RCC 7860 (cell line): ENCODE data around the gene MEFV.
"Not testable (repeated sequence)": the region's sequence is repeated elsewhere in the genome, so short reads cannot be mapped to it uniquely, and the experiment has no call there.

Experiments
- DNase-seq: peaks from one replicate; pipeline ENCODE4 v3.0.0-alpha.2; 2015; ENCODE audit warnings: low spot score
- FAIRE-seq: peaks from 2 replicates; lab custom pipeline; 2012; peaks lifted over from hg19 to GRCh38; lab: Jason Lieb, UNC

MEFV gene

GRCh38 chr16:3270718-3271117, 14.3 kb upstream of the MEFV start:
- DNase-seq, result not testable (repeated sequence)

GRCh38 chr16:3268294-3268693, 11.9 kb upstream of the MEFV start:
- no peak for FAIRE-seq
- DNase-seq, result no peak

More at GRCh38 chr16:3270718-3271117, 14.3 kb upstream of the MEFV start:
- FAIRE-seq, result not testable (repeated sequence)

- DNase-seq, result peak; percentile 25
- no peak for FAIRE-seq
Observed at GRCh38 chr16:3266873-3267537, 10.6 kb upstream of the MEFV start.

DNA sequence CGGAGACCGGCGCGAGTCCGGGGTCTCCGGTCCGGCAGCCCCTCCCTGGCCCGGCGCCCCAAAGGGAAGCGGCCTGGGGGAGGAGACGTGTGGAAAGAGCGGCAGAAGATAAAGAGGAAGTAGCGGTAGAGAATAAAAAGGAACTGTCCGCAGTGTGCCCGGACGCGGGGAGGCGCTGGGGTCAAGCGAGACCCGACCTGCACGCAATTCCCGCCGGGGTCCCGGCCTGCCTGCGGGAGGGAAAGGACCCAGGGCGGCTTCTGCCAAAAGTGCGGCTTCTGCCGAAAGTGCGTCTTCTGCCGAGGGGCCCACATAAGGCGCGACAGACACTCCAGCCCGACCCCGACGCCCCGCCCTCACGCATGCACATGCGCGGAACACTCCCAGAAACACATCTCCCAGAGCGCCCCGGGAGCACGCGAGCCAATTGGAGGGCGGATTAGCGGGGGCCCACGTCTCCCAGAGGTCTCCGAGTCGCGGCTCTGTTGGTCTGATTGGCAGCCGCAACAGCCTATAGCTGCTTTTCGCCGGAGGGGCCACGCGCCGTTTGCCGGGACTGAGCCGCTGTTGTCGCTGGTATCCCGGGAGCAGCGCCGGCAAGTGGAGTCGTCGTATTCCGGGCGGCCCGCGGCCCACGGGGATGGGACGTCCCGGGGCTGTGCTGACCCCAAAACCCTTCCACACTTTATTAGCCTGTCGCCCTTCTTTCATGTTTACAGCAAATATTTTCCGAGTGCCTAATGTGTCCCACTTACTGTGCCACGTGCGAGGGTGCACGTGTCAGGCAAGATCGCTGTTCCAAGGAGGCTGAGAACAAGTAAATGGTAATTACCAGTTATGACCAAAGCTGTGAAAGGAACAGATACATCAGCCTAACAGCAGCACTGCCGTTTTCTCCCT, 8.0 kb upstream of the MEFV start:
- FAIRE-seq (peak; percentile 78), DNase-seq (peak; percentile 96)

DNA sequence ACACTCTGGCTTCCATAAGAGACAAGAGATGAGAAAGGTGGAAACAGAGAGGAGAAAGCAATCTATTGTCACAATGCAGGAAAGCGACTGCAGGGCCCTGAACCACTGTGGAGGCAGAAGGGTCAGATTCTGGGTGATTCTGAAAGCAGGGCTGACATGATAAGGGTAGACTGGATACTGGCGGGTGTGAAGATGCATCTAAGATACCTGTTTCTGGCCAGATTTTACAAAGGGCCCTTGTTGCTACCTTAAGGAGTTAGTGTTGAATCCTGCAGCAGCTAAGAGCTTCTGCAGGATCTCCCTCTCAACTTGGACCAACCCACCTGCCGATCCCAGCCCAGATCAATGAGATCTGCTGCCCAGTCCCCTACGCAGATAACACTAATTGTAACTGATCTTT, 6.1 kb upstream of the MEFV start:
- DNase-seq, result no peak
- no peak for FAIRE-seq

DNA sequence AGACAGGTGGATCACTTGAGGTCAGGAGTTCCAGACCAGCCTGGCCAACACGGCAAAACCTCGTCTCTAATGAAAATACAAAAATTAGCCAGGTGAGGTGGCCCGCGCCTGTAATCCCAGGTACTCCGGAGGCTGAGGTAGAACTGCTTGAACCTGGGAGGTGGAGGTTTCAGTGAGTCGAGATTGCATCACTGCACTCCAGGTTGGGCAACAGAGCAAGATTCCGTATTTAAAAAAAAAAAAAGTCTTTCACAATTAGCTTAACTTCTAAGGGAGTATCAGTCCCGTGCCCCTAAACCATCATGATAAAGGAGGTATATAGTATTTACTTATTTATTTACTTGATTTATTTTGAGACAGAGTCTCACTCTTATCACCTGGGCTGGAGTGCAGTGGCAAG, 3.4 kb upstream of the MEFV start:
- DNase-seq (no peak), FAIRE-seq (no peak)

GRCh38 chr16:3256866-3257465, 533 bp upstream of the MEFV start:
- peak; percentile 96 for DNase-seq
- peak; percentile 98 for FAIRE-seq

DNA sequence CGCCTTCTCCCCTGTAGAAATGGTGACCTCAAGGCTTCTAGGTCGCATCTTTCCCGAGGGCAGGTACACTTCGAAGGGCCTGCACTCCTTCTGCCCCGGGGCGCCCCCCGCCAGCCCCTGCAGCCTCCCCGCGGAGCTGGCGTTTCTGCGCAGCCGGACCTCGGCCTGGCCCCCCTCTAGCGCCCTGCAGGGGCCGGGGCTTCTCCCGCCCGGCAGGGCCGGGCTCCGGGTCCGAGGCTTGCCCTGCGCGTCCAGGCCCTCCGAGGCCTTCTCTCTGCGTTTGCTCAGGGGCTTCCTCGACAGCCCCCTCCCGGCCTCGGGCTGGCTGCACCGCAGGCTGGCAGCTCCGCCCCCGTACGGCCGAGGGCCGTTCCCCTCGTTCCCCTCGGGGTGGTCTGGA, 2.1 kb downstream of the MEFV start:
- FAIRE-seq (no peak), DNase-seq (no peak)

DNA sequence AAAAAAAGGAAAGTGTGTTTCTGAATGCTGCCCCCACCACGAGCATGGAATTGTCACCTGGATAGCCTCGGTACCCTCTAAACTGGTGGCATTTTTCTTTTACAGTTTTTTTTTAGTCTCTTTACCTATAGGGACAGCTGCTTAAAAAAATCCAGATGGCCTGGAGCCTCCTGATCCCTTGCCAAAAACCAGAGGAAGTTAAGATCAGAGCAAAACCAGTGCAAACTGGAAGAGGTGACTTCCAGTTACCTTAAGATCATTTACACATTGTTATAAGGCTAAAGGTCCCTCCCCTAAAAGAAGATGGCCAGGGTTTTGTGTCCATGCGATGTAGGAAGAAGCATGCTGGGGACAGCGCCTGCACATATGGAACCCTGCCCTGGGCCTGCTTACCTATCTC, 3.5 kb downstream of the MEFV start:
- no peak for FAIRE-seq
- no peak for DNase-seq

DNA sequence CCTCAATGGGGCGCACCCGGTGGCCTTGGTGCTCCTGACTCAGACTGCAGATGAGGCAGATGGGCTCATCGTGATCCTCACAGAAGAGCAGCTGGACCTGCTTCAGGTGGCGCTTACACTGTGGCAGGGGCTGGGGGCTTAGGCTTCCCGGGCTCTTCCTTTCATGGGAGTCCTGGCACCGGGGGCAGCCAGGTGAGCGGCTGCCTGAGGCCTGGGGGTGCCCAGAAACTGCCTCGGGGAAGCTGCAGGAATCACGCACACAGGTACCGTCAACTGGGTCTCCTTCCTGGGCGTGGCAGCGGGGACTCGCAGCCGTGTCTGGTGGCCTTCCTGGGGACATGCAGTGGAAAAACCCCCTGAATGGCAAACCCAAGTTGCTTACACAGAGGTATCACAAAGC, 7.0 kb downstream of the MEFV start:
- DNase-seq, result no peak
- FAIRE-seq, result no peak

DNA sequence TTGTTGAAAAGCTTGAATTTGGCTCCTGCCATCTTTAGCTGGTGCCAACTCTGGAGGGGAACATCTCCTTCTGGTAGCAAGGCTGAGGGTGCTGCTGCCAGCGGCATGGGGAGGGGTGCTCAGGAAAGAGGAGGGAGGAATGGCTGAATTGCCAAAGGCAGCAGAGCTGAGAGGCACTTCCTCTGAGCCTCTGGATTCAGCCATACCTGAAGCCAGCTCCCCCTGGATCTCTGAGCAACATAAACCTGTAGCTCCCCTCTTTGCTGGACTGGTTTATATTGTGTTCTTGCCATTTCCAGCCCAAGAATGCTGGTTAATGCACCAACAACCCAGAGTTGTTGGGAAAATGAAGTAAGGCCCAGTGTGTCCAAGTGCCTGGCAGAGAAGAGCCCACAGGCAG, 7.4 kb downstream of the MEFV start:
- FAIRE-seq (no peak), DNase-seq (no peak)

DNA sequence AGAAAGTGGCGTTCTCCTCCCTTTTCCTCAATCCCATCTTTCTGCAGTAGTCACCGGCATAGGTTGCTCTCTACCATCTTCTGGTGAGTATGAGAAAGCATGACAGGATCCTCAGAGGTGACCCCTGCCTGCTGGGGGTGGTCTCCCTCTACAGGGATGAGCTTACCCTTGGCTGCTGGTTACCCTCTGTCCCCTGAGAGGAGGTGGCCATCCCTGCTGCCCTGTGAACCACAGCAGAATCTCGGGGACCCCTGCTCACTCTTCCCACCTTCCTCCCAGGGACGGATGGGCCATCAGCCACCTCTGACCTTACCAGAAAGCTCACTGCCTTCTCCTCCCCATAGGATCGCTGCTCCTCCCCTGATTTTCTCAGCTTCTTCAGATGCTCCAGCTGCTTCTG, 7.8 kb downstream of the MEFV start:
- no peak for DNase-seq
- no peak for FAIRE-seq

DNA sequence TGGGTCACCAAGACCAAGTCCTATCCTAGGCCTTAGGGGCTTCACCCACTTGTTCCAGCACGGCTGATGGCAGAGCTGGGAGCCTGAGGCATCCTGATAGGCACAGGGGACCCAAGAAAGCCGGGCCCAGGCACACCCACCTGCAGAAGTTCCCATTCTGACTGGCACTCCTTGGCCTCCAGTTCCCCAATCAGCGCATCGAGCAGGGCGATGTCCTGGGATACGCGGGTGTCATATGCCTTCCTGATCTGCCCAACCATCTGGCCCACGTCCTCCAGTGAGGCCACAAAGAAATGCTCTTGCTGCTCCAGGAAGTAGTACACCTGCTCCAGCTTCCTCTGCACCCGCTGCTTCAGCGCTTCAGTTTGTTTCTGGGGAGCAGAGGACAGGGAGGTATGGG, 9.6 kb downstream of the MEFV start:
- DNase-seq (no peak), FAIRE-seq (no peak)

GRCh38 chr16:3246002-3246401, 10.4 kb downstream of the MEFV start:
- no peak for FAIRE-seq

GRCh38 chr16:3243882-3244281, 12.6 kb downstream of the MEFV start:
- FAIRE-seq (no peak), DNase-seq (peak; percentile 7)

More at GRCh38 chr16:3246002-3246401, 10.4 kb downstream of the MEFV start:
- DNase-seq, result no peak

DNA sequence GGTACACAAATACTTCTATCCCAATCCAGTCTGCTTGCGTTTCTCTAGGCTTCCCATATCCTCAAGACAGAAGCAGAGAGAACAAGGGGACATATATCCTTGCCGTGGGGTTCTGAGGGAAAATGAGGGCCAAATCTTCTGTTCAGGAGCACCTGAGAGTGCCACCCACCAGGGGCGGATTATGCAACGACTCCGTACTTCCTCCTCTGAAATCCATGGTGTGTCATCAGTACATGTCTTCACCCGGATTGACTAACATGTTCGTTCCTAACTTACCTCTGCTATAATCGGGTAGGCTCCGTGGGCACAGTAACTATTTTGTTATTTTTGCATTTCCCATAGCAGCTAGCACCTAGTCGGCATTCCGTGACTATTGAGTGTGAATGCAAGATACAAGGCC, 13.7 kb downstream of the MEFV start:
- no peak for DNase-seq
- no peak for FAIRE-seq

DNA sequence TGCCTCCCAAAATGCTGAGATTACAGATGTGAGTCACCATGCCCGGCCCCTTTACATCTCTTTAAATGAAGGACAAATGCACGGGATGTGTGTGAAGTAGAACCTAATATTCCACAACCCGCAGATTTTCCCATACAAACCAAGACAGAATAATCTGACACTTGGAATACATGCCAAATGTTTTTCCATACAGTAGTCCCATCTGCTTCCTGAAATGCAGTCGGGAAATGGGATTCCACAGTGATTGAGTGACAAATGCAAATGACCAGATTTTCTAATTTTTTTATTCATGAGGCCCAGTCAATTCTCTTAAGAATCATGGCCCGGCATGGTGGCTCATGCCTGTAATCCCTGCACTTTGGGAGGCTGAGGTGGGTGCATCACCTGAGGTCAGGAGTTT, 14.7 kb downstream of the MEFV start:
- DNase-seq, result no peak
- FAIRE-seq, result no peak

- FAIRE-seq (no peak), DNase-seq (no peak)
Observed at GRCh38 chr16:3235856-3236669, 20.4 kb downstream of the MEFV start.

DNA sequence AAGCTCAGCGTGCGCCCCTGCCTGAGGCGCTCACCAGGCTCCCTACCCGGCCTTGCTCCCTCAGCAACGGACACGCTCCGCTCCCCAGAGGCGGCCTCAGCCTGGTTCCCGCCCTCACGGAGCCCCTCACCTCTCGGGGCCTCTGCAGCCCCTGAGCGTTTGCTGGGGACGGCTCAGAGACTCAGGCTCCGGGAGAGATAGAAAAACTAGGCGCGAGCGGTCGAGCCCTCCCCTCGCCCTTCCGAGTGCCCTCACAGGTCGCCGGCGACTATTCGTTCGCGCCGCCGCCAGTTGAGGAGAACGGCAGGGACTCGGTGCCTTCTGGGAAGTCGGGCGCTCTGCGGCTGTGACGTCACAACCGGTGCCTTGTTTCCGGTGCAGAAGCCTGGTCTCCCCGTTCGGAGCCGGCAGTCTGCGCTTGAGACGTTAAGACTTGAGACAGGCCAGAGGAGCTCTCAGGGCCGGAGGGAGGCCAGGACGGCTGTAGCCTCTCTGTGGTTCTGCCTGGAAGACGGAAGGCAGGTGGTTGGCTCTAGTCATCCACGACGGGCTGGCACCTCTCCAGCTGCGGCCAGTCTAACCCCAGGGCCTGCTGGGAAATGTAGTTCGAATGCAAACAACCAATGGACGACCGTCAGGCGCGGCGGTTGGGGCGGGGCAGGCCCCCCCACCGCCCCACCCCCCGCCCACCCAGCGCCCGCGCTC, 21.4 kb downstream of the MEFV start, which contains the start of gene ZNF200:
TSS of gene ZNF200 (minus strand) at position 302 of the 705 bp plus-strand sequence. CDS start 1,403 bp downstream, outside the sequence.
- DNase-seq (peak; percentile 84), FAIRE-seq (no peak)

GRCh38 chr16:3234543-3234856, 21.9 kb downstream of the MEFV start:
- FAIRE-seq, result no peak
- DNase-seq, result no peak
